IMR-90 (cell line): Measurements from ENCODE around the gene PLLP. TPM values are rescaled to one million over a fixed set of nuclear protein-coding genes. Genes with fewer than 3 reads are reported as not detected.

Experiments used
- ATAC-seq: fragments of 200-7000 bp; cut with Tn5 transposase; 2 replicates; pipeline ENCODE4 v1.9.1; 2020; ENCODE audit warnings: low read depth, mild to moderate bottlenecking, moderate library complexity
- BruUV-seq: library from RNA; stranded (reverse); fragments of 400-500 nt; replicated peaks from 2 replicates; lab custom pipeline; 2021; lab: Mats Ljungman, UMichigan
- CTCF ChIA-PET: fragments of 300-600 bp; formaldehyde crosslinking; extraction: SDS; loops from one replicate; lab custom pipeline; 2021; ENCODE audit warnings: antibody characterized with exemption; lab: Yijun Ruan, JAX
- POLR2A ChIA-PET: fragments of 300-600 bp; sonication (Branson Sonifier 250); formaldehyde crosslinking; loops from one replicate; lab custom pipeline; 2022; ENCODE audit warnings: antibody characterized with exemption; ENCODE audit not compliant: unreplicated experiment; lab: Charles Lee
- DNase-seq: peaks from one replicate; pipeline ENCODE4 v3.0.0; 2013
- H2AFZ ChIP-seq: replicated peaks from 2 replicates; pipeline ENCODE3; 2013; ENCODE audit warnings: low read length, mild to moderate bottlenecking; ENCODE audit not compliant: poor library complexity
- H2AK5ac ChIP-seq: 2 replicates; pipeline ENCODE4 v1.6.1; 2013; ENCODE audit warnings: low read depth, low read length, inconsistent platforms
- H2AK9ac ChIP-seq: replicated peaks from 2 replicates; pipeline ENCODE3; 2013; ENCODE audit warnings: mild to moderate bottlenecking, low read depth, low read length, moderate library complexity; ENCODE audit not compliant: poor library complexity
- H2BK120ac ChIP-seq: 2 replicates; pipeline ENCODE4 v1.6.1; 2013; ENCODE audit warnings: low read depth, low read length, inconsistent platforms
- H2BK15ac ChIP-seq: 3 replicates; pipeline ENCODE4 v1.6.1; 2013; ENCODE audit warnings: low read depth, low read length, inconsistent platforms
- H2BK20ac ChIP-seq: 2 replicates; pipeline ENCODE4 v1.6.1; 2013; ENCODE audit warnings: low read depth, mild to moderate bottlenecking, inconsistent platforms, low read length, moderate library complexity
- H2BK5ac ChIP-seq: 2 replicates; pipeline ENCODE4 v1.6.1; 2013; ENCODE audit warnings: mild to moderate bottlenecking, low read depth, low read length, inconsistent platforms; ENCODE audit not compliant: poor library complexity, severe bottlenecking
- H3K14ac ChIP-seq: replicated peaks from 2 replicates; pipeline ENCODE4 v1.6.1; 2013; ENCODE audit warnings: low read depth, low read length, inconsistent platforms
- H3K18ac ChIP-seq: 2 replicates; pipeline ENCODE4 v1.6.1; 2013; ENCODE audit warnings: low read depth, low read length, control low read depth
- H3K23ac ChIP-seq: 2 replicates; pipeline ENCODE4 v1.6.1; 2013; ENCODE audit warnings: low read depth, low read length, inconsistent platforms
- H3K27ac ChIP-seq: 2 replicates; pipeline ENCODE4 v1.5.1; 2013; ENCODE audit warnings: mild to moderate bottlenecking, control low read depth, low read length; ENCODE audit not compliant: insufficient read depth
- H3K27me3 ChIP-seq: 2 replicates; pipeline ENCODE4 v1.6.1; 2013; ENCODE audit warnings: low read length; ENCODE audit not compliant: control insufficient read depth, insufficient read depth
- H3K36me3 ChIP-seq: 2 replicates; pipeline ENCODE4 v1.6.1; 2013; ENCODE audit warnings: low read length, mixed read lengths; ENCODE audit not compliant: control insufficient read depth, insufficient read depth
- H3K4ac ChIP-seq: 2 replicates; pipeline ENCODE4 v1.6.1; 2013; ENCODE audit warnings: low read depth, low read length, inconsistent platforms
- H3K4me1 ChIP-seq: 2 replicates; pipeline ENCODE4 v1.6.1; 2013; ENCODE audit warnings: low read length, mixed read lengths; ENCODE audit not compliant: control insufficient read depth, insufficient read depth
- H3K4me2 ChIP-seq: 2 replicates; pipeline ENCODE4 v1.6.1; 2013; ENCODE audit warnings: low read depth, mild to moderate bottlenecking, control low read depth, low read length, moderate library complexity
- H3K4me3 ChIP-seq: 2 replicates; pipeline ENCODE4 v1.5.1; 2013; ENCODE audit warnings: low read depth, mild to moderate bottlenecking, control low read depth, low read length, moderate library complexity; ENCODE audit not compliant: insufficient read depth
- H3K56ac ChIP-seq: 2 replicates; pipeline ENCODE4 v1.6.1; 2013; ENCODE audit warnings: low read length, inconsistent platforms; ENCODE audit not compliant: insufficient read depth; ENCODE audit errors: extremely low read depth
- H3K79me1 ChIP-seq, 2 experiments: 2 replicates each; pipeline ENCODE4 v1.6.1; 2013; ENCODE audit warnings: low read length in 2 of 2, inconsistent platforms in 1 of 2, low read depth in 1 of 2
- H3K9ac ChIP-seq: 2 replicates; pipeline ENCODE4 v1.6.1; 2013; ENCODE audit warnings: low read depth, low read length, control low read depth
- H3K9me1 ChIP-seq: 2 replicates; pipeline ENCODE4 v1.6.1; 2013; ENCODE audit warnings: low read length, inconsistent platforms; ENCODE audit not compliant: insufficient read depth
- H3K9me3 ChIP-seq: 2 replicates; pipeline ENCODE4 v1.6.1; 2013; ENCODE audit warnings: low read length; ENCODE audit not compliant: control insufficient read depth, insufficient read depth
- H4K20me1 ChIP-seq: 2 replicates; pipeline ENCODE4 v1.6.1; 2013; ENCODE audit warnings: low read length, inconsistent platforms; ENCODE audit not compliant: insufficient read depth
- H4K5ac ChIP-seq: 2 replicates; pipeline ENCODE4 v1.6.1; 2013; ENCODE audit warnings: mild to moderate bottlenecking, low read depth, low read length, control low read depth
- H4K8ac ChIP-seq, 2 experiments: 2 replicates each; pipeline ENCODE4 v1.6.1; 2013; ENCODE audit warnings: low read depth in 2 of 2, low read length in 2 of 2, control low read depth in 1 of 2, inconsistent platforms in 1 of 2
- H4K91ac ChIP-seq: 2 replicates; pipeline ENCODE4 v1.6.1; 2013; ENCODE audit warnings: low read depth, low read length, inconsistent platforms; ENCODE audit not compliant: insufficient read depth
- CHD1 ChIP-seq: IDR thresholded peaks from 2 replicates; pipeline ENCODE4 v1.6.1; 2012; ENCODE audit warnings: low read depth, low read length, improper control_type of control experiment
- FOS ChIP-seq: fragments of 150-350 bp; IDR thresholded peaks from 2 replicates; pipeline ENCODE4 v1.6.1; 2016; ENCODE audit warnings: low read depth, low read length
- RCOR1 ChIP-seq: IDR thresholded peaks from 2 replicates; pipeline ENCODE4 v1.6.1; 2012; ENCODE audit warnings: mild to moderate bottlenecking, low read length, improper control_type of control experiment; ENCODE audit not compliant: insufficient replicate concordance
- dilution Hi-C: fragments of 300-500 bp; cut with HindIII; formaldehyde crosslinking; loops from one replicate; pipeline ENCODE4 v1.14.3; 2018; ENCODE audit warnings: low sequenced_read_pairs; ENCODE audit not compliant: unreplicated experiment
- in situ Hi-C: fragments of 300-500 bp; cut with MboI; formaldehyde crosslinking; loops from 3 replicates; pipeline ENCODE4 v1.14.3; 2019; ENCODE audit warnings: low sequenced_read_pairs, inconsistent platforms, mixed read lengths
- intact Hi-C: fragments of 100-400 bp; cut with micrococcal nuclease; formaldehyde crosslinking; loops from 2 replicates; pipeline ENCODE4 v1.10.0; 2022
- polyA plus RNA-seq, 3 experiments: library from polyadenylated mRNA; depleted of rRNA; stranded (reverse); fragments of >200 nt; gene quantifications; 2 replicates each; pipeline ENCODE4 v1.2.3, GENCODE V29; 2012; ENCODE audit warnings: low replicate concordance in 1 of 3
- total RNA-seq: library from RNA; depleted of rRNA; stranded (reverse); fragments of >200 nt; gene quantifications from 2 replicates; pipeline ENCODE4 v1.2.3, GENCODE V29; 2012

Gene PLLP
- total and polyA plus RNA-seq, 2 of the 4 experiments (the other 2 are of a cell fraction): 0.05 TPM; not detected in 1

DNA sequence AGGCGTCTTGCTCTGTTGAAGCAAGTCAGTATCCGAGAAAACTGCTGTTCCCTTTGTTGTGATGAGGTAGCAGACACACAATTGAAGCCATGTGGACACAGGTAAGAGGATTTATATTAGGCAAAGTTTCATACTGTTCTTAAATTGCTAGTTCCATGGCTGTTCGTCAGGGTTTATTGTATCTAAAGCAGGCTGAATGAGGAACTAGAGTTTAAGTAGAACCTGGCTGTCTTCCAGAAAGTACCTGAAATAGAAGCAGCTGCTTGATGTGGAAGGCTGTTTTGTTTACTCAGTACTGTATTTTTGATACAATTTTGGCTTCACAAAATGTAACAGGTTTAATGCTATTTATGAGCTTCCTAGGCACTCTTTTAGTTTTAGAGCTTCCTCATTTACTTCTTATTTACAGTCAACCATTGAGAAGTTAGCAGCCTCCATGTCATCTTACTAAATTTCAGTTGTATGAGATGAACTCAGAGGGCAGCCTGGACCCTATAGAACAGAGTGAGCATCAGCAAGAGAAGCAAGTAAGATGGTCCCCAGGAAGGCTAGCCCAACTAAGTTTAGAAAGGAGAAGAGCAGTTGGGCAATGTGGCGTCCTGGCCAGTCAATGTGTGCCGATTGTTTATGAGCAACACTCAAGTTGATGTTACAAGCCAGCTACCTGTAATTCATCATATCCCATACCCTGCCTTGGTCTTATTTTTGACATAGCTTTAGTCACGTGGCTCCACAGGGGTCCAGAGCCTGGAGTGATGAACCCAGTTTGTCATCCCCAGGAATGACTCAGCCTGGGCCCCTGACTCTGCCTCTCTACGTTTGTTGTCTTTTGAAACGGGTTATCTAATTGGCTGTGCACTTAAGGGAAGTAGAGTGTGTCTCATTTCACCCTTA is 49.1 kb downstream of the PLLP start (continued):
- TF ChIP-seq RCOR1: no peak
- TF ChIP-seq FOS: peak; percentile 59; the same call in 1 of the 2 replicates

DNA sequence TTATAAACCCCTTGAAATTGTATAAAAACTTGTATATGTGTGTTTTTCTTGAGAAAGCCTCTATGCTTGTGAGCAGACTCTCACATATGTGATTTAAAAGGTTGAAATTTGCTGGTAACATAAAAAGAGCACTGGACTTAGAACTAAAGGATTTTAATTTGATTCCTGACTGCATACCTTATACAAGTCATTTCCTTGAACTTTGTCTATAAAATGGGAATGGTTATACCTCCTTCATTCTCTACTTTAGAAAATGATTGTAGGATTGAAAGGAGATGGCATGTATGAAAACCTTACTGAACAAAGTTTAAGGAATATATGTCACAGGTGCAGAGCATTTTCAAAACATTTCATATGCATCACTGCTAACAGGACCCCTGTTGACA is 49.8 kb downstream of the PLLP start:
- H2BK120ac ChIP-seq: no peak overlapping the region
- no peaks in the 10 kb centered on the region for H4K20me1 ChIP-seq
- no peak overlapping the region for H3K4me2 ChIP-seq
- H4K8ac ChIP-seq: no peak overlapping the region
- no peak for TF ChIP-seq CHD1
- no peak for TF ChIP-seq RCOR1
- BruUV-seq: no TSS peak
- H2BK20ac ChIP-seq: no peak overlapping the region
- H3K14ac ChIP-seq: no peak overlapping the region
- no peak overlapping the region for H4K5ac ChIP-seq
- peaks cover 7% of the 10 kb centered on the region for H3K9me1 ChIP-seq
- H3K27ac ChIP-seq: no peak overlapping the region
- no peaks in the 10 kb centered on the region for H3K27me3 ChIP-seq
- no peak overlapping the region for H2AFZ ChIP-seq
- dilution Hi-C loops (no loop called here), intact Hi-C loops (no loop called here), in situ Hi-C loops (no loop called here)
- H2BK15ac ChIP-seq: no peak overlapping the region
- H3K56ac ChIP-seq: no peak overlapping the region
- ATAC-seq: no peak
- H3K4me1 ChIP-seq: peaks cover 8% of the 10 kb centered on the region
- no peak overlapping the region for H3K9ac ChIP-seq
- no peak overlapping the region for H3K23ac ChIP-seq
- H3K4ac ChIP-seq: no peak overlapping the region
- no peak for DNase-seq
- no peak overlapping the region for H2AK5ac ChIP-seq
- no peak overlapping the region for H3K4me3 ChIP-seq
- H3K9me3 ChIP-seq: no peaks in the 10 kb centered on the region
- POLR2A ChIA-PET: no interaction called here
- peaks cover 20% of the 10 kb centered on the region for H3K36me3 ChIP-seq
- CTCF ChIA-PET: no interaction called here
- H2AK9ac ChIP-seq: no peak overlapping the region
- no peak overlapping the region for H3K18ac ChIP-seq
- H3K79me1 ChIP-seq: peaks cover 0 to 4% of the 10 kb centered on the region in 2 experiments; a peak in 2 of 4 replicates
- no peak overlapping the region for H2BK5ac ChIP-seq
- H4K91ac ChIP-seq: no peak overlapping the region
